Ishikawa (cell line): ENCODE results near the gene XIRP2.

ENCODE experiments used
- CEBPB ChIP-seq: IDR thresholded peaks from 2 replicates; pipeline ENCODE4 v1.6.1; 2012
- CREB1 ChIP-seq: IDR thresholded peaks from 2 replicates; pipeline ENCODE4 v1.6.1; 2012; ENCODE audit warnings: low read depth
- EGR1 ChIP-seq: IDR thresholded peaks from 2 replicates; pipeline ENCODE4 v1.6.1; 2012
- EP300 ChIP-seq: IDR thresholded peaks from 2 replicates; pipeline ENCODE4 v1.6.1; 2012; ENCODE audit warnings: borderline replicate concordance
- FOXM1 ChIP-seq: IDR thresholded peaks from 2 replicates; pipeline ENCODE4 v1.6.1; 2012; ENCODE audit warnings: low read depth, borderline replicate concordance
- MAX ChIP-seq: IDR thresholded peaks from 2 replicates; pipeline ENCODE4 v1.6.1; 2012
- NFIC ChIP-seq: IDR thresholded peaks from 2 replicates; pipeline ENCODE4 v1.6.1; 2012
- RAD21 ChIP-seq: IDR thresholded peaks from 2 replicates; pipeline ENCODE4 v1.6.1; 2012; ENCODE audit warnings: low read depth
- REST ChIP-seq: IDR thresholded peaks from 2 replicates; pipeline ENCODE4 v1.6.1; 2012; ENCODE audit warnings: low read depth, mild to moderate bottlenecking
- TAF1 ChIP-seq: IDR thresholded peaks from 2 replicates; pipeline ENCODE4 v1.6.1; 2012; ENCODE audit warnings: low read depth, mild to moderate bottlenecking
- TCF12 ChIP-seq: IDR thresholded peaks from 2 replicates; pipeline ENCODE4 v1.6.1; 2012; ENCODE audit warnings: low read depth
- TEAD4 ChIP-seq: IDR thresholded peaks from 2 replicates; pipeline ENCODE4 v1.6.1; 2012
- USF1 ChIP-seq: IDR thresholded peaks from 2 replicates; pipeline ENCODE4 v1.6.1; 2012
- YY1 ChIP-seq: IDR thresholded peaks from 2 replicates; pipeline ENCODE4 v1.6.1; 2012; ENCODE audit warnings: low read depth
- ZBTB7A ChIP-seq: IDR thresholded peaks from 2 replicates; pipeline ENCODE4 v1.6.1; 2012; ENCODE audit warnings: low read depth

The XIRP2 gene

GRCh38 chr2:166994588-166995336, 106.5 kb downstream of the XIRP2 start:
- TF ChIP-seq TEAD4 (no peak), CEBPB (no peak), ZBTB7A (no peak), EP300 (no peak), YY1 (no peak), USF1 (no peak), CREB1 (no peak), TAF1 (no peak), TCF12 (no peak), FOXM1 (no peak), MAX (no peak), RAD21 (no peak), REST (no peak), EGR1 (no peak), NFIC (no peak)

GRCh38 chr2:166996465-166996864, 108.2 kb downstream of the XIRP2 start:
- TF ChIP-seq NFIC (no peak), CEBPB (no peak), MAX (no peak), TAF1 (no peak), ZBTB7A (no peak), TCF12 (no peak), YY1 (no peak), EP300 (no peak)

GRCh38 chr2:167001165-167001564, 112.9 kb downstream of the XIRP2 start:
- TF ChIP-seq ZBTB7A (no peak), CEBPB (no peak), EGR1 (no peak), NFIC (no peak), YY1 (no peak), TAF1 (no peak), TEAD4 (no peak), CREB1 (no peak), EP300 (no peak), FOXM1 (no peak), MAX (no peak)

GRCh38 chr2:167005096-167005495, 116.8 kb downstream of the XIRP2 start:
- TF ChIP-seq ZBTB7A (no peak), TAF1 (no peak), NFIC (no peak), TCF12 (no peak)

- TF ChIP-seq MAX: no peak
- no peak for TF ChIP-seq TAF1
- no peak for TF ChIP-seq CREB1
- no peak for TF ChIP-seq EP300
- TF ChIP-seq FOXM1: no peak
- no peak for TF ChIP-seq REST
- no peak for TF ChIP-seq USF1
- no peak for TF ChIP-seq RAD21
- TF ChIP-seq TCF12: no peak
- TF ChIP-seq CEBPB: no peak
- no peak for TF ChIP-seq EGR1
Observed at GRCh38 chr2:167013227-167013626, 124.9 kb downstream of the XIRP2 start.

GRCh38 chr2:167015806-167016205, 127.5 kb downstream of the XIRP2 start:
- no peak for TF ChIP-seq FOXM1
- no peak for TF ChIP-seq MAX
- TF ChIP-seq ZBTB7A: no peak
- TF ChIP-seq REST: no peak
- no peak for TF ChIP-seq RAD21
- TF ChIP-seq TCF12: no peak
- TF ChIP-seq TAF1: no peak
- no peak for TF ChIP-seq TEAD4
- no peak for TF ChIP-seq USF1
- TF ChIP-seq EP300: no peak
- TF ChIP-seq CEBPB: no peak
- TF ChIP-seq YY1: no peak
- no peak for TF ChIP-seq CREB1
- TF ChIP-seq NFIC: no peak
- no peak for TF ChIP-seq EGR1
